NB4 (cell line): Measurements from ENCODE around the gene MBNL1.

Experiments used
- DNase-seq: peaks from one replicate; pipeline ENCODE4 v3.0.0; 2010; ENCODE audit warnings: low read depth
- H3K4me3 ChIP-seq: one replicate; pipeline ENCODE4 v1.5.1; 2011; ENCODE audit warnings: mild to moderate bottlenecking, low read depth, low read length, moderate library complexity
- MAX ChIP-seq: IDR thresholded peaks from 2 replicates; pipeline ENCODE4 v1.6.1; 2011; ENCODE audit warnings: low read depth, low read length
- MYC ChIP-seq: IDR thresholded peaks from 2 replicates; pipeline ENCODE4 v1.6.1; 2011; ENCODE audit warnings: low read depth, low read length
- POLR2A ChIP-seq: IDR thresholded peaks from 2 replicates; pipeline ENCODE4 v1.6.1; 2011; ENCODE audit warnings: mild to moderate bottlenecking; ENCODE audit not compliant: insufficient read length; ENCODE audit errors: extremely low read depth
- TF ChIP-seq, protein P1 (sequence below): IDR thresholded peaks from one replicate; pipeline ENCODE4 v1.5.1; 2012; ENCODE audit warnings: low read depth, low read length

Gene MBNL1

GRCh38 chr3:152226176-152226575 lies 42.6 kb upstream of the MBNL1 start:
- H3K4me3 ChIP-seq = no peak overlapping the region
- no peak for DNase-seq
- TF ChIP-seq POLR2A = no peak
- TF ChIP-seq, protein P1, sequence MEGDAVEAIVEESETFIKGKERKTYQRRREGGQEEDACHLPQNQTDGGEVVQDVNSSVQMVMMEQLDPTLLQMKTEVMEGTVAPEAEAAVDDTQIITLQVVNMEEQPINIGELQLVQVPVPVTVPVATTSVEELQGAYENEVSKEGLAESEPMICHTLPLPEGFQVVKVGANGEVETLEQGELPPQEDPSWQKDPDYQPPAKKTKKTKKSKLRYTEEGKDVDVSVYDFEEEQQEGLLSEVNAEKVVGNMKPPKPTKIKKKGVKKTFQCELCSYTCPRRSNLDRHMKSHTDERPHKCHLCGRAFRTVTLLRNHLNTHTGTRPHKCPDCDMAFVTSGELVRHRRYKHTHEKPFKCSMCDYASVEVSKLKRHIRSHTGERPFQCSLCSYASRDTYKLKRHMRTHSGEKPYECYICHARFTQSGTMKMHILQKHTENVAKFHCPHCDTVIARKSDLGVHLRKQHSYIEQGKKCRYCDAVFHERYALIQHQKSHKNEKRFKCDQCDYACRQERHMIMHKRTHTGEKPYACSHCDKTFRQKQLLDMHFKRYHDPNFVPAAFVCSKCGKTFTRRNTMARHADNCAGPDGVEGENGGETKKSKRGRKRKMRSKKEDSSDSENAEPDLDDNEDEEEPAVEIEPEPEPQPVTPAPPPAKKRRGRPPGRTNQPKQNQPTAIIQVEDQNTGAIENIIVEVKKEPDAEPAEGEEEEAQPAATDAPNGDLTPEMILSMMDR = no peak
- no peak for TF ChIP-seq MAX
- no peak for TF ChIP-seq MYC

DNA sequence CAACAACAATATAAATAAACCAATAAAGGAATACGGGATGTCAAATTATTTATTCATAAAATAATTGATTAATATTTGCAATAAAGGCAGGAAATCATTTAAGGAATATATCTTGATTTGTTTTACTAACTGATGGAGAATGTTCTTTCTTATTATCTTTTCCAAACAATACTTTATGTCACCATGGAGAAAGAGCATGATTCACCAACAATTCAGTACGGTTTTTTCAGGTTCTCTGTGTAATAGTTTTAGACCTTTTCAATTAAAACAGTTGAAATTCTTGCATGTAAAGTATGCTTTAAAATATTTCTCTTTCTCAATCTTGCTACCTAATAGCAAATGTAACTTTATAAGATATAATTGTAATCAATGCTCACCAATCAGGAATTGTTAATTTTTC lies 41.7 kb upstream of the MBNL1 start:
- no peak for DNase-seq
- H3K4me3 ChIP-seq = no peak overlapping the region
- TF ChIP-seq, protein P1 = no peak
- TF ChIP-seq MYC (no peak), MAX (no peak)

- TF ChIP-seq MAX = no peak
- TF ChIP-seq POLR2A = no peak
- TF ChIP-seq MYC = no peak
- TF ChIP-seq, protein P1 = no peak
- DNase-seq = no peak
Observed at GRCh38 chr3:152229692-152230091, 39.0 kb upstream of the MBNL1 start.

DNA sequence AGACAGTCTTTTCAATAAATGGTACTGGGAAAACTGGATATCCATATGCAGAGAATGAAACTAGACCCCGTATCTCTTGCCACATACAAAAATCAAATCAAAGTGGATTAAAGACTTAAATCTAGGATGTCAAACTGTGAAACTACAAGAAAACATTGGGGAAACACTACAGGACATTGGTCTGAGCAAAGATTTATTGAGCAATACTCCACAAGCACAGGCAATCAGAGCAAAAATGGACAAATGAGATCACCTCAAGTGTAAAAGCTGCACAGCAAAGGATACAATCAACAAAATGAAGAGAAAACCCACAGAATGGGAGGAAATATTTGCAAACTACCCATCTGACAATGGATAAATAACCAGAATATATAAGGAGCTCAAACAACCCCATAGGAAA lies 38.4 kb upstream of the MBNL1 start:
- H3K4me3 ChIP-seq = no peak overlapping the region
- TF ChIP-seq POLR2A = no peak
- TF ChIP-seq MAX = no peak
- TF ChIP-seq, protein P1 = no peak
- TF ChIP-seq MYC = no peak
- DNase-seq = no peak

More at GRCh38 chr3:152229692-152230091, 39.0 kb upstream of the MBNL1 start:
- no peak overlapping the region for H3K4me3 ChIP-seq

DNA sequence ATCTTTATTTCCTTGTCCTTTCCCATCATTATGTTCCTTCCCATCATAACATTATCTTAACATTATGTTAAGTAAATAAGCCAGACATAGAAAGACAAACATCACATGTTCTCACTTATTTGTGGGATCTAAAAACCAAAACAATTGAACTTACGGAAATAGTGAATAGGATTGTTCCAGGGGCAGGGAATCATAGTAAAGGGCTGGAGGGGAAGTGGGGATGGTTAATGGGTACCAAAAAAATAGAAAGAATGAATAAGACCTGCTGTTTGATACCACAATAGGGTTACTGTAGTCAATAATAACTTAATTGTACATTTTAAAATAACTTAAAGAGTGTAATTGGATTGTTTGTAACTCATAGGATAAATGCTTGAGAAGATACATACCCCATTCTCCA lies 36.7 kb upstream of the MBNL1 start:
- TF ChIP-seq MAX = no peak
- TF ChIP-seq, protein P1 = no peak
- no peak for TF ChIP-seq POLR2A
- TF ChIP-seq MYC = no peak
- no peak overlapping the region for H3K4me3 ChIP-seq
- DNase-seq = no peak

GRCh38 chr3:152232679-152233078 lies 36.0 kb upstream of the MBNL1 start:
- DNase-seq = no peak
- no peak overlapping the region for H3K4me3 ChIP-seq

More at GRCh38 chr3:152232679-152233078, 36.0 kb upstream of the MBNL1 start:
- TF ChIP-seq, protein P1 = no peak
- TF ChIP-seq MAX = no peak
- no peak for TF ChIP-seq MYC
- no peak for TF ChIP-seq POLR2A
